Testis (tissue), 3 donors: ENCODE data around the gene TPST1. TPM values are rescaled to one million over a fixed set of nuclear protein-coding genes. Genes with fewer than 3 reads are reported as not detected.

Experiments
- DNase-seq: peaks from one replicate; pipeline ENCODE4 v3.0.0-alpha.2; 2019
- H3K27ac ChIP-seq, 2 donors: fragments of 200-600 bp; sonication (generic); one replicate each; pipeline ENCODE4 v1.5.1; 2019
- H3K27me3 ChIP-seq: fragments of 200-600 bp; sonication (generic); one replicate; pipeline ENCODE4 v1.5.1; 2019
- H3K36me3 ChIP-seq: fragments of 200-600 bp; sonication (generic); one replicate; pipeline ENCODE4 v1.5.1; 2017; ENCODE audit warnings: low read depth; ENCODE audit errors: missing control alignments
- H3K4me1 ChIP-seq: fragments of 200-600 bp; sonication (generic); one replicate; pipeline ENCODE4 v1.5.1; 2019
- H3K4me3 ChIP-seq, 2 donors: fragments of 200-600 bp; sonication (generic); one replicate each; pipeline ENCODE4 v1.5.1; 2017 to 2019
- H3K9me3 ChIP-seq: fragments of 200-600 bp; sonication (generic); one replicate; pipeline ENCODE4 v1.5.1; 2017
- POLR2A ChIP-seq: fragments of 450-650 bp; IDR thresholded peaks from one replicate; pipeline ENCODE4 v1.6.1; 2017; ENCODE audit warnings: antibody characterized with exemption, mild to moderate bottlenecking, moderate library complexity
- WGBS, 2 donors: methylation state at CpG; one replicate each; pipeline ENCODE4 v1.1.5; 2018; 5-methylcytosine and 5-hydroxymethylcytosine counted together
- intact Hi-C: fragments of 100-400 bp; cut with DNase I; formaldehyde crosslinking; loops from one replicate; pipeline ENCODE4 v1.15.1; 2023; ENCODE audit warnings: low total_unique reads
- polyA plus RNA-seq: library from polyadenylated mRNA; stranded (reverse); fragments of 350-450 nt; fragmentation: Illumina TruSeq; extraction: RNeasy Lipid Tissue Mini Kit (QIAGEN cat#74804); gene quantifications from one replicate; pipeline ENCODE4 v1.2.3, GENCODE V29; 2014; ENCODE audit warnings: low read depth, low replicate concordance; ENCODE audit not compliant: insufficient read depth
- total RNA-seq, 2 donors: library from RNA; depleted of rRNA; stranded (reverse); fragments of >200 nt; gene quantifications; one replicate each; pipeline ENCODE4 v1.2.3, GENCODE V29; 2016
- TF ChIP-seq, protein P1 (sequence below), 3 experiments: fragments of 450-650 bp in 2 of 3; fragments of 200-600 bp in 1 of 3; sonication (generic) in 1 of 3; IDR thresholded peaks; one replicate each; pipeline ENCODE4 v1.5.1; 2016 to 2019; ENCODE audit warnings: antibody characterized with exemption in 3 of 3, mild to moderate bottlenecking in 2 of 3, moderate library complexity in 1 of 3

TPST1 gene
- total and polyA plus RNA-seq, 3 donors from 2014 or later, result 34.7 to 55.7 (median 40.7) TPM

DNA sequence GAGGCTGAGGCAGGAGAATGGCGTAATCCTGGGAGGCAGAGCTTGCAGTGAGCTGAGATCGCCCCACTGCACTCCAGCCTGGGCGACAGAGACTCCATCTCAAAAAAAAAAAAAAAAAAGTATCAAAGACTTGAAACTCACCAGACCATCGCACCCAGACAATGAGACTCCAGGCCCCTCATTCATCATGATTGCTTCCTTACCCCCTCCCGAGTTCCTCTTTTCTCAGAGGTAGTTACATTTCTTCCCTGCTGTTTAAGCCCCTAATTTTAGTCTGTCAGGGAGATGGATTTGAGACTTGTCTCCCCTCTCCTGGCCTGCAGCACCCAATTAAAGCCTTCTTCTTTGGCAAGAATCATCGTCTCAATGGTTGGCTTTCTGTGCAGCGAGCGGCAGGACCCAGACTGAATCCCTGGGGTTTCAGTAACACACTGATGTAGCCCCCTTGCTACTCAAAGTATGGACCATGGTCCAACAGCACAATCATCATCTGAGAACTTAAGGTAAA is 19.4 kb upstream of the TPST1 start:
- Histone ChIP-seq H3K9me3 (no peaks in the 10 kb centered on the region), H3K27ac (no peak overlapping the region), H3K4me3 (no peak overlapping the region), H3K36me3 (no peaks in the 10 kb centered on the region), H3K27me3 (no peaks in the 10 kb centered on the region), H3K4me1 (no peaks in the 10 kb centered on the region)
- TF ChIP-seq POLR2A, result no peak
- TF ChIP-seq, protein P1, sequence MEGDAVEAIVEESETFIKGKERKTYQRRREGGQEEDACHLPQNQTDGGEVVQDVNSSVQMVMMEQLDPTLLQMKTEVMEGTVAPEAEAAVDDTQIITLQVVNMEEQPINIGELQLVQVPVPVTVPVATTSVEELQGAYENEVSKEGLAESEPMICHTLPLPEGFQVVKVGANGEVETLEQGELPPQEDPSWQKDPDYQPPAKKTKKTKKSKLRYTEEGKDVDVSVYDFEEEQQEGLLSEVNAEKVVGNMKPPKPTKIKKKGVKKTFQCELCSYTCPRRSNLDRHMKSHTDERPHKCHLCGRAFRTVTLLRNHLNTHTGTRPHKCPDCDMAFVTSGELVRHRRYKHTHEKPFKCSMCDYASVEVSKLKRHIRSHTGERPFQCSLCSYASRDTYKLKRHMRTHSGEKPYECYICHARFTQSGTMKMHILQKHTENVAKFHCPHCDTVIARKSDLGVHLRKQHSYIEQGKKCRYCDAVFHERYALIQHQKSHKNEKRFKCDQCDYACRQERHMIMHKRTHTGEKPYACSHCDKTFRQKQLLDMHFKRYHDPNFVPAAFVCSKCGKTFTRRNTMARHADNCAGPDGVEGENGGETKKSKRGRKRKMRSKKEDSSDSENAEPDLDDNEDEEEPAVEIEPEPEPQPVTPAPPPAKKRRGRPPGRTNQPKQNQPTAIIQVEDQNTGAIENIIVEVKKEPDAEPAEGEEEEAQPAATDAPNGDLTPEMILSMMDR (IDR thresholded peaks at IDR 0.05), result no peak
- intact Hi-C loops, result no loop called here
- DNase-seq, result no peak
- WGBS, 2 donors, result 85 to 93% methylated on average over 8 of the region's 8 CpGs

DNA sequence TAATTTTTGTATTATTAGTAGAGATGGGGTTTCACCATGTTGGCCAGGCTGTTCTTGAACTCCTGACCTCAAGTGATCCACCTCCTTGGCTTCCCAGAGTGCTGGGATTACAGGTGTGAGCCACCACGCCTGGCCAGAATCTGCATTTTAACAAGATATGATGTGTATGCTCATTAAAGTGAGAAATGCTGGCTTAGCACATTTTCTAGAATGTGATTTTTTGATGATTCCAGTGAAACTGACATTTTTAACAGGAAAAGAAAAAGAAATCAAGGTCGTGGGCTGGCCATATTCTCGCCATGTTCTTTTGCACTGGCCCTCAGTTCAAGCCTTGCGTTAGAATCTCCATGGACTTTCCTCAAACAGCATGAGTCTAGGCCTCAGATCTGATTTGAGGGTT is 18.1 kb upstream of the TPST1 start:
- H3K36me3 ChIP-seq, result no peaks in the 10 kb centered on the region
- H3K27ac ChIP-seq, result no peak overlapping the region
- H3K27me3 ChIP-seq, result no peaks in the 10 kb centered on the region
- no peak for DNase-seq
- TF ChIP-seq POLR2A, result no peak
- TF ChIP-seq, protein P1 (IDR thresholded peaks at IDR 0.05), result no peak
- no peaks in the 10 kb centered on the region for H3K4me1 ChIP-seq
- intact Hi-C loops, result no loop called here
- WGBS, 2 donors, result 82 to 94% methylated on average over 4 of the region's 4 CpGs
- no peak overlapping the region for H3K4me3 ChIP-seq
- no peaks in the 10 kb centered on the region for H3K9me3 ChIP-seq

DNA sequence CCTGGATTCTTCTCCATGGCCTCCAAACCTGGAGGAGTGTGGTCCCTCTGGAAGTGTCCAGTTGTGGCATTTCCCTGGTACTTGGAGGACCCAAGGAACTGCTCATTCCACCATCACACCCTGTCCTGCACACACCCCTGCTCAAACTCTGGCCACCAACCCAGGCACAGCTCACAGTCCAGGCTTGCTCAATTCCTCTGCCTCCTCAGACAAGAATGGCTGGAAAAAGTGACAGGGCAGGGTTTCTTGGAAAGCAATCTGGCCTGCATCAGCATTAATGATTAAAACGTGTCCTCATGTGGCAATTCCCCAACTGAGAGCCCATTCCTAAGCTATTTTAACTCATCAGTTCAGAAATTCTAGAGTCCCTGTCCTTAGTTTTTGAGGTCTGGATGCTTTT is 17.2 kb upstream of the TPST1 start:
- Histone ChIP-seq H3K27ac (no peak overlapping the region), H3K4me1 (no peaks in the 10 kb centered on the region), H3K9me3 (no peaks in the 10 kb centered on the region), H3K4me3 (no peak overlapping the region), H3K36me3 (no peaks in the 10 kb centered on the region), H3K27me3 (no peaks in the 10 kb centered on the region)
- intact Hi-C loops, result no loop called here
- 33 to 46% methylated on average over 1 of the region's 1 CpG for whole genome bisulfite sequencing, 2 donors
- DNase-seq, result no peak
- TF ChIP-seq, protein P1 (IDR thresholded peaks at IDR 0.05), result no peak
- TF ChIP-seq POLR2A, result no peak

GRCh38 chr7:66188645-66189044 is 16.5 kb upstream of the TPST1 start:
- Histone ChIP-seq H3K27me3 (no peaks in the 10 kb centered on the region), H3K36me3 (no peaks in the 10 kb centered on the region), H3K4me3 (no peak overlapping the region), H3K9me3 (no peaks in the 10 kb centered on the region), H3K27ac (no peak overlapping the region), H3K4me1 (no peaks in the 10 kb centered on the region)
- intact Hi-C loops, result no loop called here
- 95 to 97% methylated on average over 2 of the region's 2 CpGs for WGBS, 2 donors
- DNase-seq, result no peak
- TF ChIP-seq, protein P1 (IDR thresholded peaks at IDR 0.05), result no peak
- no peak for TF ChIP-seq POLR2A
